ENCODE results near the gene MBTPS1. TPM values are rescaled to one million over a fixed set of nuclear protein-coding genes. Genes with fewer than 3 reads are reported as not detected.

The MBTPS1 gene
- polyA plus RNA-seq, 2 of the 4 experiments (the other 2 are of a cell fraction), result 50.3 to 88.4 TPM

GRCh38 chr16:84074721-84075120 lies 42.0 kb downstream of the MBTPS1 start:
- Histone ChIP-seq H3K4me1 (no peaks in the 10 kb centered on the region), H3K4me3 (no peak overlapping the region), H3K4me2 (no peak overlapping the region), H3K27ac (no peak overlapping the region), H3K9me3 (no peaks in the 10 kb centered on the region)
- no peak for TF ChIP-seq HEYL (CRISPR knock-in tag; IDR thresholded peaks at IDR 0.05)
- no peak for TF ChIP-seq ESRRA (IDR thresholded peaks at IDR 0.05; ENCODE audit: borderline replicate concordance, low read length)
- TF ChIP-seq EHF (CRISPR knock-in tag; IDR thresholded peaks at IDR 0.05), result no peak
- TF ChIP-seq KDM1A (IDR thresholded peaks at IDR 0.05; ENCODE audit: low read depth), result no peak
- no peak for TF ChIP-seq RAD21 (conservative IDR thresholded peaks at IDR 0.05 in 1 of 2, IDR thresholded peaks at IDR 0.05 in 1 of 2)
- no peak for TF ChIP-seq NPAS2 (CRISPR knock-in tag; IDR thresholded peaks at IDR 0.05; ENCODE audit: borderline replicate concordance)
- TF ChIP-seq POLR2AphosphoS2 (conservative IDR thresholded peaks at IDR 0.05; ENCODE audit: low read length), result no peak
- no peak for TF ChIP-seq HOXA7 (CRISPR knock-in tag; IDR thresholded peaks at IDR 0.05)
- no peak for TF ChIP-seq HDAC2 (IDR thresholded peaks at IDR 0.05)
- CTCF ChIA-PET, result interaction anchor here (0.9 to 2.5 kb wide), 4 partner anchors 9 to 203 kb away, joined by 3 to 22 read pairs (median 10); no protein-coding TSS in a partner anchor
- WGBS (ENCODE audit: missing lambda C conversion rate), result 86% methylated on average over 3 of the region's 3 CpGs
- DNase-seq (ENCODE audit: low read depth in 1 of 2, low spot score in 1 of 2), result no peak
- no peak for ATAC-seq
- FAIRE-seq, result no peak
- POLR2A ChIA-PET, result no interaction called here

DNA sequence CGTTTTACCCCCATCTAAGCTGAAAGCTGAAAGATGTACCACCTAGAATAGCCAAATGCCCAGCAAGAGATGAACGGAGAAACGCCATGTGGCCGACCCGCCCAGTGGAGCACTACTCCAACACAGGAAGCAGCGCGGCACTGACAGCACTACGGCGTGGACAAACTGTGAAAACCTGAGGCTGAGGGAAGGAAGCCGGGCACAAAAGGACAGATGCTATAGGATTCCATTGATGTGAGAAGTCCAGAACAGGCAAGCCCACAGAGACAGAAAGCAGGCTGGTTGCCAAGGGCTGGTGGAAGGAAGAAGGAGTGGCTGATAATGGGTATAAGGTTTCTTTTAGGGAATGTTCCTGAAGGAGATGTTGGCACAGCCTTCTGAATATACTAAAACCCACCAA lies 44.7 kb downstream of the MBTPS1 start:
- H3K4me2 ChIP-seq, result no peak overlapping the region
- ChIA-PET CTCF (interaction anchor here (1.0 to 19.9 kb wide), 2 partner anchors 112 to 115 kb away, joined by 3 to 414 read pairs; partner anchors contain the start of genes OSGIN1 and TAF1C), POLR2A (no interaction called here)
- TF ChIP-seq JUN (IDR thresholded peaks at IDR 0.05), result no peak
- TF ChIP-seq FOSL2 (IDR thresholded peaks at IDR 0.05), result no peak
- no peak for TF ChIP-seq FOSL2 (CRISPR knock-in tag; IDR thresholded peaks at IDR 0.05)
- no peak for TF ChIP-seq ZNF302 (CRISPR knock-in tag; IDR thresholded peaks at IDR 0.05)
- TF ChIP-seq, protein P1, sequence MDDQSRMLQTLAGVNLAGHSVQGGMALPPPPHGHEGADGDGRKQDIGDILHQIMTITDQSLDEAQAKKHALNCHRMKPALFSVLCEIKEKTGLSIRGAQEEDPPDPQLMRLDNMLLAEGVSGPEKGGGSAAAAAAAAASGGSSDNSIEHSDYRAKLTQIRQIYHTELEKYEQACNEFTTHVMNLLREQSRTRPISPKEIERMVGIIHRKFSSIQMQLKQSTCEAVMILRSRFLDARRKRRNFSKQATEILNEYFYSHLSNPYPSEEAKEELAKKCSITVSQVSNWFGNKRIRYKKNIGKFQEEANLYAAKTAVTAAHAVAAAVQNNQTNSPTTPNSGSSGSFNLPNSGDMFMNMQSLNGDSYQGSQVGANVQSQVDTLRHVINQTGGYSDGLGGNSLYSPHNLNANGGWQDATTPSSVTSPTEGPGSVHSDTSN (IDR thresholded peaks at IDR 0.05), result no peak
- TF ChIP-seq, protein P2, sequence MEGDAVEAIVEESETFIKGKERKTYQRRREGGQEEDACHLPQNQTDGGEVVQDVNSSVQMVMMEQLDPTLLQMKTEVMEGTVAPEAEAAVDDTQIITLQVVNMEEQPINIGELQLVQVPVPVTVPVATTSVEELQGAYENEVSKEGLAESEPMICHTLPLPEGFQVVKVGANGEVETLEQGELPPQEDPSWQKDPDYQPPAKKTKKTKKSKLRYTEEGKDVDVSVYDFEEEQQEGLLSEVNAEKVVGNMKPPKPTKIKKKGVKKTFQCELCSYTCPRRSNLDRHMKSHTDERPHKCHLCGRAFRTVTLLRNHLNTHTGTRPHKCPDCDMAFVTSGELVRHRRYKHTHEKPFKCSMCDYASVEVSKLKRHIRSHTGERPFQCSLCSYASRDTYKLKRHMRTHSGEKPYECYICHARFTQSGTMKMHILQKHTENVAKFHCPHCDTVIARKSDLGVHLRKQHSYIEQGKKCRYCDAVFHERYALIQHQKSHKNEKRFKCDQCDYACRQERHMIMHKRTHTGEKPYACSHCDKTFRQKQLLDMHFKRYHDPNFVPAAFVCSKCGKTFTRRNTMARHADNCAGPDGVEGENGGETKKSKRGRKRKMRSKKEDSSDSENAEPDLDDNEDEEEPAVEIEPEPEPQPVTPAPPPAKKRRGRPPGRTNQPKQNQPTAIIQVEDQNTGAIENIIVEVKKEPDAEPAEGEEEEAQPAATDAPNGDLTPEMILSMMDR (IDR thresholded peaks at IDR 0.05), result no peak
- no peak for TF ChIP-seq TFCP2L1 (CRISPR knock-in tag; IDR thresholded peaks at IDR 0.05)
- no peak for TF ChIP-seq GATA3 (IDR thresholded peaks at IDR 0.05; ENCODE audit: borderline replicate concordance)
- TF ChIP-seq, protein P3, sequence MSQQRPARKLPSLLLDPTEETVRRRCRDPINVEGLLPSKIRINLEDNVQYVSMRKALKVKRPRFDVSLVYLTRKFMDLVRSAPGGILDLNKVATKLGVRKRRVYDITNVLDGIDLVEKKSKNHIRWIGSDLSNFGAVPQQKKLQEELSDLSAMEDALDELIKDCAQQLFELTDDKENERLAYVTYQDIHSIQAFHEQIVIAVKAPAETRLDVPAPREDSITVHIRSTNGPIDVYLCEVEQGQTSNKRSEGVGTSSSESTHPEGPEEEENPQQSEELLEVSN (IDR thresholded peaks at IDR 0.05; ENCODE audit: borderline replicate concordance, low read depth), result no peak
- TF ChIP-seq PHF8 (IDR thresholded peaks at IDR 0.05; ENCODE audit: borderline replicate concordance, low read depth), result no peak
- no peak for TF ChIP-seq ESRRA (IDR thresholded peaks at IDR 0.05; ENCODE audit: borderline replicate concordance, low read length)
- no peak for TF ChIP-seq HOXB5 (CRISPR knock-in tag; IDR thresholded peaks at IDR 0.05)
- no peak for TF ChIP-seq HOXB13 (CRISPR knock-in tag; IDR thresholded peaks at IDR 0.05; ENCODE audit: low read depth)
- no peak for TF ChIP-seq NFE2L2 (conservative IDR thresholded peaks at IDR 0.05; ENCODE audit: low read length)
- TF ChIP-seq FOSB (CRISPR knock-in tag; IDR thresholded peaks at IDR 0.05), result no peak
- no peak for TF ChIP-seq JUNB (IDR thresholded peaks at IDR 0.05)
- no peak for TF ChIP-seq RFX5 (IDR thresholded peaks at IDR 0.05)
- no peak for TF ChIP-seq MAFK (IDR thresholded peaks at IDR 0.05; ENCODE audit: partially characterized antibody)
- H3K4me1 ChIP-seq, result no peaks in the 10 kb centered on the region
- WGBS (ENCODE audit: missing lambda C conversion rate), result 95% methylated on average over 10 of the region's 10 CpGs
- no peak overlapping the region for H3K4me3 ChIP-seq
- H3K9me3 ChIP-seq, result no peaks in the 10 kb centered on the region
- FAIRE-seq (no peak), ATAC-seq (no peak), DNase-seq (ENCODE audit: low read depth in 1 of 2, low spot score in 1 of 2) (no peak)
- no peak overlapping the region for H3K27ac ChIP-seq
